HepG2 (cell line): ENCODE results near the gene GIPC1. TPM values are rescaled to one million over a fixed set of nuclear protein-coding genes. Genes with fewer than 3 reads are reported as not detected.
A peak's percentile ranks its signal among the peaks of the same experiment; 100 is the strongest.

Experiments
- AGO1 ChIP-seq: fragments of 200-400 bp; formaldehyde crosslinking; IDR thresholded peaks from 2 replicates; pipeline ENCODE4 v1.6.1; 2017; ENCODE audit warnings: mild to moderate bottlenecking, low read depth, low read length, moderate library complexity; ENCODE audit not compliant: poor library complexity, severe bottlenecking
- KDM3A ChIP-seq: IDR thresholded peaks from 2 replicates; pipeline ENCODE4 v1.6.1; 2018; ENCODE audit warnings: low read depth, missing compliant biosample characterization
- MTF1 ChIP-seq: sonication (generic); formaldehyde crosslinking; IDR thresholded peaks from 2 replicates; pipeline ENCODE4 v1.5.0; 2020; ENCODE audit warnings: missing genetic modification reagents
- RXRA ChIP-seq: sonication (generic); formaldehyde crosslinking; IDR thresholded peaks from 2 replicates; pipeline ENCODE4 v1.5.1; 2020; ENCODE audit warnings: missing genetic modification reagents
- ZNF747 ChIP-seq: sonication (generic); formaldehyde crosslinking; IDR thresholded peaks from 2 replicates; pipeline ENCODE4 v1.8.1; 2023; ENCODE audit warnings: missing genetic modification reagents, mild to moderate bottlenecking, borderline replicate concordance
- ZNF773 ChIP-seq: sonication (generic); formaldehyde crosslinking; IDR thresholded peaks from 2 replicates; pipeline ENCODE4 v1.4.0; 2020; ENCODE audit warnings: missing genetic modification reagents, borderline replicate concordance
- ZNF841 ChIP-seq: sonication (generic); formaldehyde crosslinking; IDR thresholded peaks from 2 replicates; pipeline ENCODE4 v1.8.1; 2023; ENCODE audit warnings: missing genetic modification reagents, borderline replicate concordance
- polyA plus RNA-seq, 8 experiments: library from polyadenylated mRNA; depleted of rRNA in 3 of 8; stranded (reverse) in 7 of 8; unstranded in 1 of 8; fragments of >200 nt; fragmentation: Illumina TruSeq in 4 of 8; extraction: Trizol in 4 of 8; gene quantifications; 2 replicates each; pipeline versions ENCODE4 v1.2.1 to v1.2.3, GENCODE V29; 2011 to 2016; ENCODE audit warnings: low read depth in 4 of 8, missing spikeins in 1 of 8, mixed read lengths in 1 of 8; ENCODE audit not compliant: insufficient read depth in 1 of 8
- total RNA-seq, 5 experiments: library from RNA; depleted of rRNA; stranded (reverse); fragments of >200 nt; fragmentation: Illumina TruSeq; extraction: Trizol; gene quantifications; 2 replicates each; pipeline ENCODE4 v1.2.3, GENCODE V29; 2016; ENCODE audit warnings: low read depth in 1 of 5
- TF ChIP-seq, protein P1 (sequence below): sonication (generic); formaldehyde crosslinking; IDR thresholded peaks from 2 replicates; pipeline ENCODE4 v1.5.1; 2020; ENCODE audit warnings: mild to moderate bottlenecking, missing genetic modification reagents, moderate library complexity
- TF ChIP-seq, protein P2 (sequence below): sonication (generic); formaldehyde crosslinking; IDR thresholded peaks from 2 replicates; pipeline ENCODE4 v1.4.0; 2020; ENCODE audit warnings: mild to moderate bottlenecking, missing genetic modification reagents, borderline replicate concordance
- TF ChIP-seq, protein P3 (sequence below): sonication (generic); formaldehyde crosslinking; IDR thresholded peaks from 2 replicates; pipeline ENCODE4 v1.4.0; 2020; ENCODE audit warnings: low read depth, mild to moderate bottlenecking, missing genetic modification reagents
- TF ChIP-seq, protein P4 (sequence below): sonication (generic); formaldehyde crosslinking; IDR thresholded peaks from 2 replicates; pipeline ENCODE4 v1.5.1; 2020; ENCODE audit warnings: mild to moderate bottlenecking, moderate library complexity, missing genetic modification reagents
- TF ChIP-seq, protein P5 (sequence below): IDR thresholded peaks from 2 replicates; pipeline ENCODE4 v1.6.1; 2012; ENCODE audit warnings: inconsistent platforms
- TF ChIP-seq, protein P6 (sequence below): sonication (generic); formaldehyde crosslinking; IDR thresholded peaks from 2 replicates; pipeline ENCODE4 v1.4.0; 2020; ENCODE audit warnings: mild to moderate bottlenecking, missing genetic modification reagents
- TF ChIP-seq, protein P7 (sequence below): IDR thresholded peaks from 2 replicates; pipeline ENCODE4 v1.6.1; 2016

Gene GIPC1
- total and polyA plus RNA-seq, 2 of the 13 experiments (the other 11 are each of a cell fraction or from before 2014, with no cell fraction given), result 27.1 to 48.1 TPM

DNA sequence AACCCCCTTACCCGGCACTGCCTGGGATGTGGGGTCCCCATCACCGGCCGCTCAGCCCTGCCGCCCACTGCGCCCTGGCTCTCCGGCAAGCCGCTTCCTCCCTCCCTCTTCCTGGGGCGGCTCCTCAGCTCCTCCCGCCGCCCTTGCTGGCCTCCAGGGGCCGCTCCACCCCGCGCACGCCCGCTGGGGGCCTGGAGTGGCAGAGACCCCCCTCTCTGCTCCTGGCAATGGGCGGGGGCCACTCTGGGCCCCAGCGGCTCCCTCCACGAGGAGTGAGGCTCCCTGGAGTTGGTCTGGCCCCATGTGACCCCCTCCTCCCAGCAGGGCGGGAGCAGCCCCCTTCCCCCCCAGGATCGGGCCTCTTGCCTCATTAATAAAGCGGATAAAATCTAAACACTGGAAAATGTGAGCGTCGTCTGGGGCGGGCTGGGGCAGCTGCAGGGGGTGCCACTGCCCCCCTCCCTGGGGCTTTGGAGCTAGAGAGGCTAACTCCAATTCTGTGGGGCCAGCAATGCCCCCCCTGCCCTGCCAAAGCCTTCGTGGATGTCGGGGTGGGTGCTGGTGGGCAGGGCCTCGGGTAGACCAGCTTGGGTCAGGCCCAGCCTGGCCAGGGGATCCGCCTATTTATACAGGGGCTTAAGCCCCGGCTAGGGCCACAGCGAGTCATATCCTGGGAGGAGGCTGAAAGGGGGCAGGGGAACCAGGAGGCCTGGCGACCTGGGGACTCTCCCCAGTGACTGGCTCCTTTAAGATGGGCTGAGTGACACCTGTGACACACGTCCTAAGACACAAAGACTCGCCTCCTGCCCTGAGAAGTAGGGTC, 20.5 kb downstream of the GIPC1 start, which contains the start of gene PTGER1 (continued):
- TF ChIP-seq, protein P1, sequence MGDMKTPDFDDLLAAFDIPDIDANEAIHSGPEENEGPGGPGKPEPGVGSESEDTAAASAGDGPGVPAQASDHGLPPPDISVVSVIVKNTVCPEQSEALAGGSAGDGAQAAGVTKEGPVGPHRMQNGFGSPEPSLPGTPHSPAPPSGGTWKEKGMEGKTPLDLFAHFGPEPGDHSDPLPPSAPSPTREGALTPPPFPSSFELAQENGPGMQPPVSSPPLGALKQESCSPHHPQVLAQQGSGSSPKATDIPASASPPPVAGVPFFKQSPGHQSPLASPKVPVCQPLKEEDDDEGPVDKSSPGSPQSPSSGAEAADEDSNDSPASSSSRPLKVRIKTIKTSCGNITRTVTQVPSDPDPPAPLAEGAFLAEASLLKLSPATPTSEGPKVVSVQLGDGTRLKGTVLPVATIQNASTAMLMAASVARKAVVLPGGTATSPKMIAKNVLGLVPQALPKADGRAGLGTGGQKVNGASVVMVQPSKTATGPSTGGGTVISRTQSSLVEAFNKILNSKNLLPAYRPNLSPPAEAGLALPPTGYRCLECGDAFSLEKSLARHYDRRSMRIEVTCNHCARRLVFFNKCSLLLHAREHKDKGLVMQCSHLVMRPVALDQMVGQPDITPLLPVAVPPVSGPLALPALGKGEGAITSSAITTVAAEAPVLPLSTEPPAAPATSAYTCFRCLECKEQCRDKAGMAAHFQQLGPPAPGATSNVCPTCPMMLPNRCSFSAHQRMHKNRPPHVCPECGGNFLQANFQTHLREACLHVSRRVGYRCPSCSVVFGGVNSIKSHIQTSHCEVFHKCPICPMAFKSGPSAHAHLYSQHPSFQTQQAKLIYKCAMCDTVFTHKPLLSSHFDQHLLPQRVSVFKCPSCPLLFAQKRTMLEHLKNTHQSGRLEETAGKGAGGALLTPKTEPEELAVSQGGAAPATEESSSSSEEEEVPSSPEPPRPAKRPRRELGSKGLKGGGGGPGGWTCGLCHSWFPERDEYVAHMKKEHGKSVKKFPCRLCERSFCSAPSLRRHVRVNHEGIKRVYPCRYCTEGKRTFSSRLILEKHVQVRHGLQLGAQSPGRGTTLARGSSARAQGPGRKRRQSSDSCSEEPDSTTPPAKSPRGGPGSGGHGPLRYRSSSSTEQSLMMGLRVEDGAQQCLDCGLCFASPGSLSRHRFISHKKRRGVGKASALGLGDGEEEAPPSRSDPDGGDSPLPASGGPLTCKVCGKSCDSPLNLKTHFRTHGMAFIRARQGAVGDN (CRISPR knock-in tag), result peak; percentile 38; the same call in 1 of the 2 replicates
- TF ChIP-seq, protein P2, sequence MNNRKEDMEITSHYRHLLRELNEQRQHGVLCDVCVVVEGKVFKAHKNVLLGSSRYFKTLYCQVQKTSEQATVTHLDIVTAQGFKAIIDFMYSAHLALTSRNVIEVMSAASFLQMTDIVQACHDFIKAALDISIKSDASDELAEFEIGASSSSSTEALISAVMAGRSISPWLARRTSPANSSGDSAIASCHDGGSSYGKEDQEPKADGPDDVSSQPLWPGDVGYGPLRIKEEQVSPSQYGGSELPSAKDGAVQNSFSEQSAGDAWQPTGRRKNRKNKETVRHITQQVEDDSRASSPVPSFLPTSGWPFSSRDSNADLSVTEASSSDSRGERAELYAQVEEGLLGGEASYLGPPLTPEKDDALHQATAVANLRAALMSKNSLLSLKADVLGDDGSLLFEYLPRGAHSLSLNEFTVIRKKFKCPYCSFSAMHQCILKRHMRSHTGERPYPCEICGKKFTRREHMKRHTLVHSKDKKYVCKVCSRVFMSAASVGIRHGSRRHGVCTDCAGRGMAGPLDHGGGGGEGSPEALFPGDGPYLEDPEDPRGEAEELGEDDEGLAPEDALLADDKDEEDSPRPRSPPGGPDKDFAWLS (CRISPR knock-in tag), result no peak
- TF ChIP-seq, protein P3, sequence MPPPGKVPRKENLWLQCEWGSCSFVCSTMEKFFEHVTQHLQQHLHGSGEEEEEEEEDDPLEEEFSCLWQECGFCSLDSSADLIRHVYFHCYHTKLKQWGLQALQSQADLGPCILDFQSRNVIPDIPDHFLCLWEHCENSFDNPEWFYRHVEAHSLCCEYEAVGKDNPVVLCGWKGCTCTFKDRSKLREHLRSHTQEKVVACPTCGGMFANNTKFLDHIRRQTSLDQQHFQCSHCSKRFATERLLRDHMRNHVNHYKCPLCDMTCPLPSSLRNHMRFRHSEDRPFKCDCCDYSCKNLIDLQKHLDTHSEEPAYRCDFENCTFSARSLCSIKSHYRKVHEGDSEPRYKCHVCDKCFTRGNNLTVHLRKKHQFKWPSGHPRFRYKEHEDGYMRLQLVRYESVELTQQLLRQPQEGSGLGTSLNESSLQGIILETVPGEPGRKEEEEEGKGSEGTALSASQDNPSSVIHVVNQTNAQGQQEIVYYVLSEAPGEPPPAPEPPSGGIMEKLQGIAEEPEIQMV, result no peak
- TF ChIP-seq, protein P4, sequence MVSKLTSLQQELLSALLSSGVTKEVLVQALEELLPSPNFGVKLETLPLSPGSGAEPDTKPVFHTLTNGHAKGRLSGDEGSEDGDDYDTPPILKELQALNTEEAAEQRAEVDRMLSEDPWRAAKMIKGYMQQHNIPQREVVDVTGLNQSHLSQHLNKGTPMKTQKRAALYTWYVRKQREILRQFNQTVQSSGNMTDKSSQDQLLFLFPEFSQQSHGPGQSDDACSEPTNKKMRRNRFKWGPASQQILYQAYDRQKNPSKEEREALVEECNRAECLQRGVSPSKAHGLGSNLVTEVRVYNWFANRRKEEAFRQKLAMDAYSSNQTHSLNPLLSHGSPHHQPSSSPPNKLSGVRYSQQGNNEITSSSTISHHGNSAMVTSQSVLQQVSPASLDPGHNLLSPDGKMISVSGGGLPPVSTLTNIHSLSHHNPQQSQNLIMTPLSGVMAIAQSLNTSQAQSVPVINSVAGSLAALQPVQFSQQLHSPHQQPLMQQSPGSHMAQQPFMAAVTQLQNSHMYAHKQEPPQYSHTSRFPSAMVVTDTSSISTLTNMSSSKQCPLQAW, result no peak
- TF ChIP-seq MTF1 (CRISPR knock-in tag), result no peak
- TF ChIP-seq, protein P5, sequence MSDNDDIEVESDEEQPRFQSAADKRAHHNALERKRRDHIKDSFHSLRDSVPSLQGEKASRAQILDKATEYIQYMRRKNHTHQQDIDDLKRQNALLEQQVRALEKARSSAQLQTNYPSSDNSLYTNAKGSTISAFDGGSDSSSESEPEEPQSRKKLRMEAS, result no peak
- TF ChIP-seq ZNF747 (CRISPR knock-in tag), result no peak
- TF ChIP-seq, protein P6, sequence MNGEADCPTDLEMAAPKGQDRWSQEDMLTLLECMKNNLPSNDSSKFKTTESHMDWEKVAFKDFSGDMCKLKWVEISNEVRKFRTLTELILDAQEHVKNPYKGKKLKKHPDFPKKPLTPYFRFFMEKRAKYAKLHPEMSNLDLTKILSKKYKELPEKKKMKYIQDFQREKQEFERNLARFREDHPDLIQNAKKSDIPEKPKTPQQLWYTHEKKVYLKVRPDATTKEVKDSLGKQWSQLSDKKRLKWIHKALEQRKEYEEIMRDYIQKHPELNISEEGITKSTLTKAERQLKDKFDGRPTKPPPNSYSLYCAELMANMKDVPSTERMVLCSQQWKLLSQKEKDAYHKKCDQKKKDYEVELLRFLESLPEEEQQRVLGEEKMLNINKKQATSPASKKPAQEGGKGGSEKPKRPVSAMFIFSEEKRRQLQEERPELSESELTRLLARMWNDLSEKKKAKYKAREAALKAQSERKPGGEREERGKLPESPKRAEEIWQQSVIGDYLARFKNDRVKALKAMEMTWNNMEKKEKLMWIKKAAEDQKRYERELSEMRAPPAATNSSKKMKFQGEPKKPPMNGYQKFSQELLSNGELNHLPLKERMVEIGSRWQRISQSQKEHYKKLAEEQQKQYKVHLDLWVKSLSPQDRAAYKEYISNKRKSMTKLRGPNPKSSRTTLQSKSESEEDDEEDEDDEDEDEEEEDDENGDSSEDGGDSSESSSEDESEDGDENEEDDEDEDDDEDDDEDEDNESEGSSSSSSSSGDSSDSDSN, result no peak
- no peak for TF ChIP-seq ZNF841 (CRISPR knock-in tag)
- TF ChIP-seq RXRA (CRISPR knock-in tag), result no peak
- TF ChIP-seq, protein P7, sequence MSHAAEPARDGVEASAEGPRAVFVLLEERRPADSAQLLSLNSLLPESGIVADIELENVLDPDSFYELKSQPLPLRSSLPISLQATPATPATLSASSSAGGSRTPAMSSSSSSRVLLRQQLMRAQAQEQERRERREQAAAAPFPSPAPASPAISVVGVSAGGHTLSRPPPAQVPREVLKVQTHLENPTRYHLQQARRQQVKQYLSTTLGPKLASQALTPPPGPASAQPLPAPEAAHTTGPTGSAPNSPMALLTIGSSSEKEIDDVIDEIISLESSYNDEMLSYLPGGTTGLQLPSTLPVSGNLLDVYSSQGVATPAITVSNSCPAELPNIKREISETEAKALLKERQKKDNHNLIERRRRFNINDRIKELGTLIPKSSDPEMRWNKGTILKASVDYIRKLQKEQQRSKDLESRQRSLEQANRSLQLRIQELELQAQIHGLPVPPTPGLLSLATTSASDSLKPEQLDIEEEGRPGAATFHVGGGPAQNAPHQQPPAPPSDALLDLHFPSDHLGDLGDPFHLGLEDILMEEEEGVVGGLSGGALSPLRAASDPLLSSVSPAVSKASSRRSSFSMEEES (CRISPR knock-in tag), result no peak
- TF ChIP-seq ZNF773 (CRISPR knock-in tag), result no peak
- TF ChIP-seq AGO1, result peak; percentile 46
- TF ChIP-seq KDM3A (CRISPR knock-in tag), result no peak
